Thymus (tissue), 11 donors: ENCODE data around the gene FBLN7. TPM values are rescaled to one million over a fixed set of nuclear protein-coding genes. Genes with fewer than 3 reads are reported as not detected.

ENCODE experiments used
- DNase-seq, 9 donors: peaks; one replicate each; pipeline ENCODE4 v3.0.0-alpha.2; 2013; ENCODE audit warnings: low spot score in 9 of 9, low read depth in 6 of 9, missing footprints in 1 of 9
- H3K27ac ChIP-seq, 2 donors: one replicate each; pipeline ENCODE4 v1.5.1; 2013; ENCODE audit warnings: control low read depth in 1 of 2, low read depth in 1 of 2, low read length in 1 of 2, mild to moderate bottlenecking in 1 of 2, moderate library complexity in 1 of 2
- H3K27me3 ChIP-seq, 2 donors: one replicate each; pipeline ENCODE4 v1.5.1; 2013; ENCODE audit warnings: low read length in 1 of 2; ENCODE audit not compliant: control insufficient read depth in 2 of 2, insufficient read depth in 1 of 2
- H3K36me3 ChIP-seq, 2 donors: one replicate each; pipeline ENCODE4 v1.5.1; 2013; ENCODE audit warnings: low read length in 1 of 2, mild to moderate bottlenecking in 1 of 2, moderate library complexity in 1 of 2; ENCODE audit not compliant: control insufficient read depth in 2 of 2, insufficient read depth in 2 of 2
- H3K4me1 ChIP-seq, 2 donors: one replicate each; pipeline ENCODE4 v1.5.1; 2013; ENCODE audit warnings: low read length in 2 of 2; ENCODE audit not compliant: control insufficient read depth in 2 of 2, insufficient read depth in 2 of 2
- H3K4me3 ChIP-seq, 2 donors: one replicate each; pipeline ENCODE4 v1.5.1; 2013; ENCODE audit warnings: low read length in 2 of 2, control low read depth in 1 of 2, mild to moderate bottlenecking in 1 of 2
- H3K9me3 ChIP-seq, 2 donors: one replicate each; pipeline ENCODE4 v1.5.1; 2013; ENCODE audit warnings: low read length in 1 of 2, mild to moderate bottlenecking in 1 of 2; ENCODE audit not compliant: control insufficient read depth in 2 of 2, insufficient read depth in 1 of 2
- WGBS: extraction: QIAGEN DNeasy Blood & Tissue Kit; methylation state at CpG from one replicate; pipeline ENCODE4 v1.1.7; 2013; 5-methylcytosine and 5-hydroxymethylcytosine counted together
- polyA plus RNA-seq: library from polyadenylated mRNA; stranded (reverse); fragments of 200-250 nt; gene quantifications from one replicate; pipeline ENCODE4 v1.2.3, GENCODE V29; 2013
- total RNA-seq: library from RNA; stranded (reverse); fragments of 120-200 nt; gene quantifications from one replicate; pipeline ENCODE4 v1.2.4, GENCODE V29; 2013
- donor health status: healthy.

FBLN7 gene
- total and polyA plus RNA-seq, 2 donors, result 4.8 to 6.0 TPM

GRCh38 chr2:112217854-112218253 is 79.7 kb downstream of the FBLN7 start:
- Histone ChIP-seq H3K27me3 (no peaks in the 10 kb centered on the region), H3K4me3 (no peak overlapping the region), H3K4me1 (no peaks in the 10 kb centered on the region), H3K36me3 (peaks cover 16 to 19% of the 10 kb centered on the region in 2 donors), H3K27ac (no peak overlapping the region), H3K9me3 (peaks cover 0 to 7% of the 10 kb centered on the region in 2 donors)
- DNase-seq, result no peak

DNA sequence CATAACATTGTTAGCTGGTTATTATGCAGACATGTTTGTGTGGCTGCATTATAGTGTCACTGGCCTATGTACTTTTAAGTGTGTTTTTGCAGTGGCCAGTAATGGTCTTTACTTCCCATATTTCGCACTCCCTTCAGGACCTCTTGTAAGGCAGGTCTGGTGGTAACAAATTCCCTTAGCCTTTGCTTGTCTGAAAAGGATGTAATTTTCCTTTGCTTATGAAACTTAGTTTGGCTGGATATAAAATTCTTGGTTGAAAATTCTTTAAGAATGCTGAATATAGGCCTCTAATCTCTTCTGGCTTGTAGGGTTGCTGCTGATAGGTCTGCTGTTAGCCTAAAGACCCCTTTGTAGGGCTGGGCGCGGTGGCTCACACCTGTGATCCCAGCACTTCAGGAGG is 82.0 kb downstream of the FBLN7 start:
- H3K4me3 ChIP-seq, result no peak overlapping the region
- WGBS, result 98% methylated on average over 3 of the region's 3 CpGs

DNA sequence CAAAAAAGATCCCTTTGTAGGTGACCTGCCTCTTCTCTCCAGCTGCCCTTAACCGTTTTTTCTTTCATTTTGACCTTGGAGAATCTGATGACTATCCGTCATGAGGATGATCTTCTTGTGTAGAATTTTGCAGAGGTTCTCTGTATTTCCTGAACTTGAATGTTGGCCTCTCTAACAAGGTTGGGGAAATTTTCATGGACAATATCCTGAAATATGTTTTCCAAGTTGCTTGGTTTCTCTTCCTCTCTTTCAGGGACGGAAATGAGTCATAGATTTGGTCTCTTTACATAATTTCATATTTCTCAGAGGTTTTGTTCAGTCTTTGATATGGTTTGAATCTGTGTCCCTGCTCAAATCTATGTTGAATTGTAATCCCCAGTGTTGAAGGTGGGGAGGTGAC is 82.6 kb downstream of the FBLN7 start:
- H3K27ac ChIP-seq, result no peak overlapping the region
- no peak for DNase-seq
- 98% methylated on average over 3 of the region's 3 CpGs for WGBS
- H3K4me3 ChIP-seq, result no peak overlapping the region
- H3K36me3 ChIP-seq, result peaks cover 11 to 21% of the 10 kb centered on the region in 2 donors
- H3K27me3 ChIP-seq, result no peaks in the 10 kb centered on the region
- no peaks in the 10 kb centered on the region for H3K4me1 ChIP-seq
- peaks cover 0 to 7% of the 10 kb centered on the region in 2 donors for H3K9me3 ChIP-seq

More for the DNA sequence above, 82.0 kb downstream of the FBLN7 start:
- Histone ChIP-seq H3K27me3 (no peaks in the 10 kb centered on the region), H3K27ac (no peak overlapping the region), H3K36me3 (peaks cover 11 to 20% of the 10 kb centered on the region in 2 donors), H3K4me1 (no peaks in the 10 kb centered on the region), H3K9me3 (peaks cover 0 to 7% of the 10 kb centered on the region in 2 donors)
- no peak for DNase-seq

DNA sequence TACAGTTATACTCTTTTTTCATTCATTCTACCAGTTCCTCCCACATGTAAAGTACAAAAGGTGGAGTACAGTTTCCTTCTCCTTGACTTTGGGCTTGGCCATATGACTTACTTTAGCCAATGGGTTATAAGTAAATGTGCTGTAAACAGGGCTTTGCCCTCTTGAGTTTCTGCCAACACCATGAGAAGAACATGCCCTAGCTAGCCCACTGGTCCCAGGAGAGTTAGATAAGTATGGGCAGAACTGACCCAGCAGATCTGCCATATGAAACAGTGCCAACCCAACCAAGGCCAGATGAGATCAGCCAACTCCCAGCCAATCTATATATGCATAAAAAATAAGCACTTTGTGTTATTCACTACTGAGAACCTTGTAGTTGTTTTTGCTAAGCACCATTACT is 91.2 kb downstream of the FBLN7 start:
- no peak overlapping the region for H3K4me3 ChIP-seq
- no peak for DNase-seq
- peaks cover 0 to 4% of the 10 kb centered on the region in 2 donors for H3K9me3 ChIP-seq
- no peaks in the 10 kb centered on the region for H3K4me1 ChIP-seq
- peaks cover 8 to 20% of the 10 kb centered on the region in 2 donors for H3K36me3 ChIP-seq
- no peaks in the 10 kb centered on the region for H3K27me3 ChIP-seq
- H3K27ac ChIP-seq, result no peak overlapping the region

DNA sequence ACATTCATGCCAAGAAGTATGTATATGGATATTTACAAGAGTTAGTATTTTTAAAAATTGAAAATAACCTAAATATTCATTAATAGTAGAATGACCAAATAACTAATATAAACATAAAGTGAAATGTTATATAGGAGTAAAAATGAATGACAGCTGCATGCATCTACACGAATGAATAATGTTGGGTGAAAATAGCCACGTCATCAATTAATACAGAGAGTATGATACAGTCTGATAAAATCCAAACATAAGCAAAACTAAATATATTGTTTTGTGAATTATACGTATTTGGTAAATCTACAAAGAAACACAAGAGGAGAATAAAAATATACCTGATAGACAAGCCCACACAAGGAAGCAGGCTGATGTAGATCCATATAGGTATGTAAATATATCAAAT is 92.2 kb downstream of the FBLN7 start:
- WGBS, result 98% methylated on average over 3 of the region's 3 CpGs
- Histone ChIP-seq H3K4me3 (no peak overlapping the region), H3K36me3 (peaks cover 8 to 20% of the 10 kb centered on the region in 2 donors), H3K27me3 (no peaks in the 10 kb centered on the region), H3K9me3 (peaks cover 0 to 4% of the 10 kb centered on the region in 2 donors), H3K27ac (no peak overlapping the region), H3K4me1 (no peaks in the 10 kb centered on the region)
- no peak for DNase-seq

Other genes starting within 250 kb of the FBLN7 start
- 5.7 TPM for gene MERTK, start 239.8 kb upstream of the FBLN7 start, total RNA-seq
- gene MERTK, start 239.8 kb upstream of the FBLN7 start, polyA plus RNA-seq, result 16.5 TPM
- 13.1 TPM for gene TMEM87B, start 83.1 kb upstream of the FBLN7 start, total RNA-seq
- 18.6 TPM for gene TMEM87B, start 83.1 kb upstream of the FBLN7 start, polyA plus RNA-seq
- 15.6 TPM for gene ZC3H8, start 116.7 kb downstream of the FBLN7 start, total RNA-seq
- 13.5 TPM for gene ZC3H8, start 116.7 kb downstream of the FBLN7 start, polyA plus RNA-seq
- 9.3 TPM for gene ZC3H6, start 137.2 kb downstream of the FBLN7 start, total RNA-seq
- 6.0 TPM for gene ZC3H6, start 137.2 kb downstream of the FBLN7 start, polyA plus RNA-seq